Smooth muscle cell (in vitro differentiated cells): ENCODE results near the gene CRY2. TPM values are rescaled to one million over a fixed set of nuclear protein-coding genes. Genes with fewer than 3 reads are reported as not detected.

ENCODE experiments used
- DNase-seq: peaks from one replicate; lab custom pipeline; 2025; ENCODE audit not compliant: unreplicated experiment; lab: John Stamatoyannopoulos, UW
- H2AFZ ChIP-seq: fragments of 200-600 bp; sonication (generic); 2 replicates; pipeline ENCODE4 v1.6.0; 2016; ENCODE audit warnings: antibody characterized with exemption, low read depth, mild to moderate bottlenecking
- H3F3A ChIP-seq: fragments of 200-600 bp; sonication (generic); 2 replicates; pipeline ENCODE4 v1.6.0; 2017; ENCODE audit warnings: antibody characterized with exemption, low read depth
- H3K27ac ChIP-seq: fragments of 200-600 bp; sonication (generic); 2 replicates; pipeline ENCODE4 v1.5.1; 2016; ENCODE audit warnings: low read depth, mild to moderate bottlenecking
- H3K27me3 ChIP-seq: fragments of 200-600 bp; sonication (generic); 2 replicates; pipeline ENCODE4 v1.6.1; 2016; ENCODE audit warnings: low read depth, mild to moderate bottlenecking
- H3K36me3 ChIP-seq: fragments of 200-600 bp; sonication (generic); 2 replicates; pipeline ENCODE4 v1.5.1; 2016; ENCODE audit warnings: low read depth
- H3K4me1 ChIP-seq: fragments of 200-600 bp; sonication (generic); 2 replicates; pipeline ENCODE4 v1.5.1; 2016; ENCODE audit warnings: low read depth
- H3K4me2 ChIP-seq: fragments of 200-600 bp; sonication (generic); 2 replicates; pipeline ENCODE4 v1.6.0; 2016; ENCODE audit warnings: mild to moderate bottlenecking
- H3K4me3 ChIP-seq: fragments of 200-600 bp; sonication (generic); 2 replicates; pipeline ENCODE4 v1.5.1; 2016; ENCODE audit warnings: mild to moderate bottlenecking
- H3K79me2 ChIP-seq: fragments of 200-600 bp; sonication (generic); 2 replicates; pipeline ENCODE4 v1.6.0; 2016; ENCODE audit warnings: low read depth, mild to moderate bottlenecking
- H3K9ac ChIP-seq: fragments of 200-600 bp; sonication (generic); 2 replicates; pipeline ENCODE4 v1.6.0; 2016; ENCODE audit warnings: low read depth
- H3K9me3 ChIP-seq: fragments of 200-600 bp; sonication (generic); replicated peaks from 2 replicates; pipeline ENCODE4 v1.5.1; 2016; ENCODE audit warnings: low read depth
- H4K20me1 ChIP-seq: fragments of 200-600 bp; sonication (generic); 2 replicates; pipeline ENCODE4 v1.6.0; 2016; ENCODE audit warnings: low read depth
- CTCF ChIP-seq: fragments of 200-600 bp; sonication (generic); IDR thresholded peaks from 2 replicates; pipeline ENCODE4 v1.5.1; 2017; ENCODE audit warnings: borderline replicate concordance, mild to moderate bottlenecking, antibody characterized with exemption; ENCODE audit not compliant: insufficient read depth, poor library complexity, severe bottlenecking
- WGBS: methylation state at CpG from one replicate; pipeline ENCODE4 v1.1.7; 2016; ENCODE audit warnings: low lambda C conversion rate; 5-methylcytosine and 5-hydroxymethylcytosine counted together
- polyA plus RNA-seq: library from polyadenylated mRNA; unstranded; fragments of >200 nt; fragmentation: Nextera tagmentation; extraction: Ambion mirVana; gene quantifications from 2 replicates; pipeline ENCODE4 v1.2.1, GENCODE V29; 2016
- total RNA-seq: library from RNA; depleted of rRNA; stranded (reverse); fragments of >200 nt; gene quantifications from 2 replicates; pipeline ENCODE4 v1.2.3, GENCODE V29; 2014

The CRY2 gene
- total and polyA plus RNA-seq, 2 experiments from 2014 or later: 26.1 to 30.3 TPM

DNA sequence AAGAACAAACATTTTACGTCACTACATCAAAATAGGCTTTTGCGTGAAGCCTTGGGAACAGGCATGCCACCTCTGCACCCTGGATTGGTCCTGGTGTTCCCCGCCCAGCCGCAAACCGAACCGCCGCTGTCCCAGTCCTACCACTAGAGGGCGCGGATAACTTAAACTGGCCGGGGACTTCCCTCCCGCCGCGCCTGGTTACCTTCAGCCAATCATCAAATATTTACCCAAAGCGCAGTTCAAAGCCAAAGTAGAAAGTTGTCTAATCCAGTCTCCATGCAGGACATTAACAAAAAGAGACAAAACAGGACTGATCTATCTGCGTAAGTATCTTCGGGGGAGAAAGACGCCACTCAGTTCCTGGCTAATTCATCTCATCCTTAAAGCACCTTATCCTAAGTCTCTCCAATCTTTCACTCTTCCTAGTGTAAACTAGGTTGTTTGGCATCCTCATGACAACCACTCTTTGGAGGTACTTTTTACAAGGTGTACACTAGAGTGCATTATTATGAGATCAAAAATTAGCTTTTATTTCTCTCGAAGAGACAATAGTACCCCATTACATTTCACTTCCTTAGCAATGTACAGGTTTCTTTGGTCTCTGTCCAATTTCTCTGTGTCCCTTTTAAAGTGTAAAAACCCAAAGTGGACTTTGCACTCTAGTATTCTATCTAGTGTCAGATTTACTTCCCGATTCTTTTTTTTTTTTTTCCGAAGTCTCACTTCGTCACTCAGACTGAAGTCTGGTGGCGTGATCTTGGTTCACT, 3.9 kb upstream of the CRY2 start:
- no peaks in the 10 kb centered on the region for H3K9me3 ChIP-seq
- peak overlapping the region; percentile 57 for H3K9ac ChIP-seq
- no peaks in the 10 kb centered on the region for H3F3A ChIP-seq
- H3K4me3 ChIP-seq: peak overlapping the region; percentile 29
- peak overlapping the region; percentile 40 for H2AFZ ChIP-seq
- peaks cover 6% of the 10 kb centered on the region for H3K79me2 ChIP-seq
- peaks cover 4% of the 10 kb centered on the region for H4K20me1 ChIP-seq
- no peaks in the 10 kb centered on the region for H3K36me3 ChIP-seq
- peak; percentile 49 for DNase-seq
- H3K27me3 ChIP-seq: no peaks in the 10 kb centered on the region
- H3K4me1 ChIP-seq: peaks cover 2% of the 10 kb centered on the region
- WGBS: 20% methylated on average over 22 of the region's 22 CpGs
- peak overlapping the region; percentile 36 for H3K27ac ChIP-seq
- peak; percentile 91 for TF ChIP-seq CTCF
- H3K4me2 ChIP-seq: peak overlapping the region; percentile 62

GRCh38 chr11:45844822-45845578, 2.3 kb upstream of the CRY2 start:
- peaks cover 21% of the 10 kb centered on the region for H4K20me1 ChIP-seq
- H3K9me3 ChIP-seq: no peaks in the 10 kb centered on the region
- H3K9ac ChIP-seq: no peak overlapping the region
- no peak overlapping the region for H2AFZ ChIP-seq
- H3K4me3 ChIP-seq: no peak overlapping the region
- 43% methylated on average over 3 of the region's 3 CpGs for WGBS
- H3K4me1 ChIP-seq: peaks cover 9% of the 10 kb centered on the region
- no peak for TF ChIP-seq CTCF
- H3K27ac ChIP-seq: no peak overlapping the region
- DNase-seq: no peak
- no peak overlapping the region for H3K4me2 ChIP-seq
- no peaks in the 10 kb centered on the region for H3F3A ChIP-seq
- peaks cover 23% of the 10 kb centered on the region for H3K79me2 ChIP-seq
- H3K27me3 ChIP-seq: no peaks in the 10 kb centered on the region
- no peaks in the 10 kb centered on the region for H3K36me3 ChIP-seq

GRCh38 chr11:45846174-45846675, 1.1 kb upstream of the CRY2 start:
- Histone ChIP-seq H4K20me1 (peaks cover 33% of the 10 kb centered on the region), H3K9ac (peak overlapping the region; percentile 61), H2AFZ (no peak overlapping the region), H3K4me3 (no peak overlapping the region), H3F3A (no peaks in the 10 kb centered on the region), H3K4me2 (no peak overlapping the region), H3K36me3 (no peaks in the 10 kb centered on the region), H3K27me3 (no peaks in the 10 kb centered on the region), H3K4me1 (peaks cover 12% of the 10 kb centered on the region), H3K27ac (peak overlapping the region; percentile 76), H3K9me3 (no peaks in the 10 kb centered on the region), H3K79me2 (peaks cover 31% of the 10 kb centered on the region)
- DNase-seq: no peak
- no peak for TF ChIP-seq CTCF
- WGBS: 72% methylated on average over 4 of the region's 4 CpGs
